Measurements from ENCODE around the gene VDR. TPM values are rescaled to one million over a fixed set of nuclear protein-coding genes. Genes with fewer than 3 reads are reported as not detected.
"Not testable (repeated sequence)": the region's sequence is repeated elsewhere in the genome, so short reads cannot be mapped to it uniquely, and the experiment has no call there.

Gene VDR
- total RNA-seq, 4 donors from 2014 or later: 62.3 to 191 (median 117) TPM

DNA sequence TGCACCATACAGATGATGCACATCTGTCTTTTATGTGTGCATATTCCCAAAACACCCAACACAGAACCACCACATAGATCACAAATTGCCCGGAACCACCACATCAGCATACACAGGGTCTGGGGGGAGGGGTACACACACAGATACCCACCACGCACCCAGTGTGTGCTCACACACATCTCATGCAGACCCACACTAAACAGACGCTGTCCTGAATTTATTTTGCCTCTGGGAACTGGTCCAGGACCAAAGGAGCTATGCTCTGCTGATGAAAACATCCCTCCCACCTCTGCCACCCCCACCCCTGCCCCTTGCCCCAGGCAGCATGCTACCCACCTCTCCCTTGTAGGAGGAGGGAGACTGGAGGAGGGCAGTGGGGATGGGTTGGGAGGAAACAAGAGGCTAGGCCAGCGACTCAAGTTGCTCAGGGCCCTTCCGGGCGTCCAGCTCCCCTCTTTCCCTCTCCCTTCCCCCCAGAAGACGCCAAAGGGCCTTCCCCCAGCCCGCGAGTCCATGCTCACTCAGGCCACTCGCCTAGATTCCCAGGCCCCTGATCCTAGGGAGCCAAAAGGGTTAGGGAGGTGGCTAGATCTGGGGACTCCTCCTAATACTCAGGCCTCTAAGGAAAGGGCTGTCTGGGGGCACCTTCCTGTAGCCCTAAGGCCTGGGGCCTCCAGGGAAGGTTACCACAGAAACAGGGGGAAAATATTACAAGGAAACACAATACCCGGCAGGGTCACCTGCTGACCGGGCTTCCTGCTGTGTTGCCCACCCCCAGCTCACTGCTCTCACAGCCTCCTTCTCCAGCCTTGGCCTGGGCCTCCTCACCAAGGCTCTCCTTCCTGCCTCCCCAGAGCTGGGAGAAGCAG, 88.2 kb downstream of the VDR start:
- peak overlapping the region; percentile 93 to 97 (median 96) for H3K27ac ChIP-seq
- intact Hi-C loops (cut with DNase I; ENCODE audit: low total_unique reads): no loop called here
- no peak for DNase-seq
- peak overlapping the region in 3 of 4 donors; percentile 1 to 72 (median 13) for H3K4me3 ChIP-seq
- no peak for TF ChIP-seq EP300 (IDR thresholded peaks at IDR 0.05; ENCODE audit: low read depth)
- TF ChIP-seq POLR2A (IDR thresholded peaks at IDR 0.05): no peak
- TF ChIP-seq, protein P1, sequence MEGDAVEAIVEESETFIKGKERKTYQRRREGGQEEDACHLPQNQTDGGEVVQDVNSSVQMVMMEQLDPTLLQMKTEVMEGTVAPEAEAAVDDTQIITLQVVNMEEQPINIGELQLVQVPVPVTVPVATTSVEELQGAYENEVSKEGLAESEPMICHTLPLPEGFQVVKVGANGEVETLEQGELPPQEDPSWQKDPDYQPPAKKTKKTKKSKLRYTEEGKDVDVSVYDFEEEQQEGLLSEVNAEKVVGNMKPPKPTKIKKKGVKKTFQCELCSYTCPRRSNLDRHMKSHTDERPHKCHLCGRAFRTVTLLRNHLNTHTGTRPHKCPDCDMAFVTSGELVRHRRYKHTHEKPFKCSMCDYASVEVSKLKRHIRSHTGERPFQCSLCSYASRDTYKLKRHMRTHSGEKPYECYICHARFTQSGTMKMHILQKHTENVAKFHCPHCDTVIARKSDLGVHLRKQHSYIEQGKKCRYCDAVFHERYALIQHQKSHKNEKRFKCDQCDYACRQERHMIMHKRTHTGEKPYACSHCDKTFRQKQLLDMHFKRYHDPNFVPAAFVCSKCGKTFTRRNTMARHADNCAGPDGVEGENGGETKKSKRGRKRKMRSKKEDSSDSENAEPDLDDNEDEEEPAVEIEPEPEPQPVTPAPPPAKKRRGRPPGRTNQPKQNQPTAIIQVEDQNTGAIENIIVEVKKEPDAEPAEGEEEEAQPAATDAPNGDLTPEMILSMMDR (IDR thresholded peaks at IDR 0.05): no peak
- TF ChIP-seq POLR2AphosphoS5 (IDR thresholded peaks at IDR 0.05): no peak
- in situ Hi-C loops (cut with MboI; ENCODE audit: low pct_ligation_motif_present in 1 of 4, low pct_unique_long_range_greater_than_20kb in 1 of 4, low sequenced_read_pairs in 3 of 4): no loop called here
- no peaks in the 10 kb centered on the region for H3K36me3 ChIP-seq
- H3K9me3 ChIP-seq: no peaks in the 10 kb centered on the region
- H3K4me1 ChIP-seq: peaks cover 33 to 81% (median 75%) of the 10 kb centered on the region in 4 donors
- 54 to 80% methylated on average over 1 to 12 of the region's 12 CpGs for WGBS, 2 donors (ENCODE audit: low coverage in 1 of 2)
- H3K27me3 ChIP-seq: no peaks in the 10 kb centered on the region

DNA sequence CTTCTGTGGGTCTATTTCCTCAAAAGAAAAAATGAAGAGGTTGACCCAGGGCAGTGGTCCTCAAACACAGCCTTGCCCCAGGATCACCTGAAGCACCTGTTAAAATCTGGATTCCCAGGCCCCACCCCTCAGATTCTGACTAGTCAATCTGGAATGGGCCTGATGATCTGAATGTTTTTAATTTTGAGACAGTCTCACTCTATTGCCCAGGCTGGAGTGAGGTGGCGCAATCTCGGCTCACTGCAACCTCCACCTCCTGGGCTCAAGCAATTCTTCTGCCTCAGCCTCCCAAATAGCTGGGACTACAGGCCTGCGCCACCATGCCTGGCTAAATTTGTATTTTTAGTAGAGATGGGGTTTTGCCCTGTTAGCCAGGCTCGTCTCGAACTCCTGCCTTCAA, 89.3 kb downstream of the VDR start:
- H3K27me3 ChIP-seq; H3K4me3 ChIP-seq; in situ Hi-C loops (cut with MboI; ENCODE audit: low pct_ligation_motif_present in 1 of 4, low pct_unique_long_range_greater_than_20kb in 1 of 4, low sequenced_read_pairs in 3 of 4); intact Hi-C loops (cut with DNase I; ENCODE audit: low total_unique reads); H3K9me3 ChIP-seq; DNase-seq; H3K36me3 ChIP-seq: not testable (repeated sequence)
- Histone ChIP-seq H3K27ac (peak overlapping the region; percentile 93 to 97 (median 96)), H3K4me1 (peaks cover 35 to 79% (median 75%) of the 10 kb centered on the region in 4 donors)
- 84 to 89% methylated on average over 5 of the region's 5 CpGs for WGBS, 2 donors (ENCODE audit: low coverage in 1 of 2)

DNA sequence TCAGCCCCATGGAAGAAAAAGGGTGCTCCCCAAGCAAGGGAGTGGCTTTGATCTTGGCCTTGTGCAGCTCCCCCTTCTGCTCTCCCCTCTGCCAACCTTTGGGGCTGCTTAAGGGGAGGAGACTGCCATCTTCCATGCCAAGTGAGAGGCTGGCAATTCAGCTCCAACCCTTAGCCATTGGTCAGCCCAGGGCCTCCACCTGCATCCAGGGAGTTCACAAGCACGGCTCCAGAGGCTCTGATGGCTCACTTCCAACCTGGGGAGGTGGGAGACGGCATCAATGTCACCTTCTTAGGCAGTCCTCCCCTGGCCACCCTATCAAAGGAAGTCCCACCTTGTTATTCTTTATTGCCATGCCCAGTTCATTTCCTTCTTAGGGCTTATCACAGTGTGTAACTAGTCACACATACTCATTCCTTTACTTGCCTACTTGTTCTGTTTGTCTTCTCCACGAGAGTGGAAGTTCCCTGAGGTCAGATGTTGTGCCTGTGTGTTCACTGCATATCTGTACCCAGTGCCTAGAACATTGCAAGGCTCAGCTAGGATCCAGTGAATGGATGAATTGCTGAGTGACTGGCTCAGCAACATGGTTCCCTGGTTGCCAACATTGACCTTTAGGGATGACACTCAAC, 90.1 kb downstream of the VDR start:
- Histone ChIP-seq H3K9me3 (no peaks in the 10 kb centered on the region), H3K27ac (peak overlapping the region; percentile 93 to 97 (median 96)), H3K27me3 (no peaks in the 10 kb centered on the region), H3K4me3 (peak overlapping the region in 1 of 4 donors; percentile 52), H3K4me1 (peaks cover 43 to 84% (median 80%) of the 10 kb centered on the region in 4 donors), H3K36me3 (no peaks in the 10 kb centered on the region)
- in situ Hi-C loops (cut with MboI; ENCODE audit: low pct_ligation_motif_present in 1 of 4, low pct_unique_long_range_greater_than_20kb in 1 of 4, low sequenced_read_pairs in 3 of 4) (no loop called here), intact Hi-C loops (cut with DNase I; ENCODE audit: low total_unique reads) (no loop called here)
- TF ChIP-seq POLR2AphosphoS5 (IDR thresholded peaks at IDR 0.05) (no peak), POLR2A (IDR thresholded peaks at IDR 0.05) (no peak), EP300 (IDR thresholded peaks at IDR 0.05; ENCODE audit: low read depth) (no peak)
- TF ChIP-seq, protein P1 (IDR thresholded peaks at IDR 0.05): no peak
- no peak for DNase-seq
- WGBS, 2 donors (ENCODE audit: low coverage in 1 of 2): 25 to 67% methylated on average over 1 to 3 of the region's 3 CpGs

DNA sequence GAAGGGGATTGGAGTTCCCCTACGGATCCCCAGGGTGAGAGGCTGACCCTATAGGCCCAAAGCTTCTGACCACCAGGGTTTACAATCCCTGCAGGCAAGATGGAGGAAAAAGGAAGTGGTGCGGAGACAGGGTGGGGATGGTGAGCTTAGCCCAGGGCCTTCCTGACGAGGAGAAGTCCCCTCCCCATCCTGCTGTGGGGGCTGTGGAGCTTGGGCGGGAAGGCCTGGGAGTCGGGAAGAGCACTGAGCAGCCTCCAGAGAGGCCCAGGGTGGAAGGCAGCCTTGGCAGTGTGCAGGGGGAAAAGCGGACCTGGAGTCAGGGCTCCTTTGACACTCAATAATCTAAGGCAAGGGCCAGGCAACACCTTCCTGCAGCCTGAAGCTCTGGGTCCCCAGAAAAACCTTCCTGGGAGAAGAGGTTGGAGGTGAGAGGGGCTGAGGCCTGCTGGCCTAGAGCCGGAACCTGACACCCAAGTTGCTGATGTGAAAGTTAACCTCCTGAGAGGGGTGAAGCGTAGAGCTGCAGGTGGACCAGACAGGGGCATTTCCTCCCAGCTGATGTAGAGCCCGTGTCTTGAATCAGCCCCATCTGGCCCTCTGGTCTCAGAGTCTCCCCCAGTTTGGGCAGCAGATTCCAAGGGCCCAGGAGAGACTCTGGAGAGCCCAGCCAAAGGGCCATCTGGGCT, 91.1 kb downstream of the VDR start:
- TF ChIP-seq EP300 (IDR thresholded peaks at IDR 0.05; ENCODE audit: low read depth) (no peak), POLR2AphosphoS5 (IDR thresholded peaks at IDR 0.05) (no peak), POLR2A (IDR thresholded peaks at IDR 0.05) (no peak)
- TF ChIP-seq, protein P1 (IDR thresholded peaks at IDR 0.05): no peak
- Histone ChIP-seq H3K27me3 (no peaks in the 10 kb centered on the region), H3K4me3 (peak overlapping the region; percentile 5 to 52 (median 32)), H3K9me3 (no peaks in the 10 kb centered on the region), H3K4me1 (peaks cover 53 to 94% (median 90%) of the 10 kb centered on the region in 4 donors), H3K36me3 (no peaks in the 10 kb centered on the region), H3K27ac (peak overlapping the region; percentile 93 to 97 (median 96))
- intact Hi-C loops (cut with DNase I; ENCODE audit: low total_unique reads) (no loop called here), in situ Hi-C loops (cut with MboI; ENCODE audit: low pct_ligation_motif_present in 1 of 4, low pct_unique_long_range_greater_than_20kb in 1 of 4, low sequenced_read_pairs in 3 of 4) (no loop called here)
- DNase-seq: peak; percentile 49
- 42% methylated on average over 8 of the region's 9 CpGs; no CpG with 5 or more reads in 1 of the 2 donors for WGBS, 2 donors (ENCODE audit: low coverage in 1 of 2)

Measured in transverse colon (tissue), 4 donors.